Activated CD8-positive, alpha-beta memory T cell treated with anti-CD3 and anti-CD28 coated beads, Interleukin-2, amount 50 U/mL, for 1 hour (primary cell): ENCODE measurements around the gene ME2.
"Not testable (repeated sequence)": the region's sequence is repeated elsewhere in the genome, so short reads cannot be mapped to it uniquely, and the experiment has no call there.

Experiments
- DNase-seq: peaks from one replicate; pipeline ENCODE4 v3.0.0-alpha.2; 2020; ENCODE audit errors: extremely low read depth

The ME2 gene

GRCh38 chr18:50973367-50974126 is 94.6 kb downstream of the ME2 start:
- no peak for DNase-seq

- DNase-seq, result no peak
Measured at GRCh38 chr18:50977037-50977760, 98.3 kb downstream of the ME2 start.

- no peak for DNase-seq
Measured at GRCh38 chr18:50981381-50981780, 102.5 kb downstream of the ME2 start.

GRCh38 chr18:50982086-50982801 is 103.3 kb downstream of the ME2 start:
- no peak for DNase-seq

- DNase-seq, result no peak
Measured at GRCh38 chr18:50982802-50983179, 103.9 kb downstream of the ME2 start.

- DNase-seq, result no peak
Measured at GRCh38 chr18:50986360-50987087, 107.6 kb downstream of the ME2 start.

GRCh38 chr18:50987261-50987660 is 108.3 kb downstream of the ME2 start:
- DNase-seq, result no peak

GRCh38 chr18:50989711-50990110 is 110.8 kb downstream of the ME2 start:
- DNase-seq, result no peak

GRCh38 chr18:50992351-50992762 is 113.4 kb downstream of the ME2 start:
- no peak for DNase-seq

- no peak for DNase-seq
Measured at GRCh38 chr18:50994031-50994430, 115.1 kb downstream of the ME2 start.

- DNase-seq, result not testable (repeated sequence)
Measured at GRCh38 chr18:51003174-51003573, 124.3 kb downstream of the ME2 start.
